Measurements from ENCODE around the gene CHD1L. TPM values are rescaled to one million over a fixed set of nuclear protein-coding genes. Genes with fewer than 3 reads are reported as not detected.
A peak's percentile ranks its signal among the peaks of the same experiment; 100 is the strongest.
"Not testable (repeated sequence)": the region's sequence is repeated elsewhere in the genome, so short reads cannot be mapped to it uniquely, and the experiment has no call there.

The CHD1L gene
- total RNA-seq, 1 donor from 2014 or later = 32.6 TPM

GRCh38 chr1:147267711-147268110 is 25.2 kb downstream of the CHD1L start:
- DNase-seq (ENCODE audit: low spot score) = no peak

- no peak for DNase-seq (ENCODE audit: low spot score)
These were observed 28.2 kb downstream of the CHD1L start for GRCh38 chr1:147270721-147271120.

GRCh38 chr1:147272042-147272441 is 29.6 kb downstream of the CHD1L start:
- DNase-seq (ENCODE audit: low spot score) = no peak

DNA sequence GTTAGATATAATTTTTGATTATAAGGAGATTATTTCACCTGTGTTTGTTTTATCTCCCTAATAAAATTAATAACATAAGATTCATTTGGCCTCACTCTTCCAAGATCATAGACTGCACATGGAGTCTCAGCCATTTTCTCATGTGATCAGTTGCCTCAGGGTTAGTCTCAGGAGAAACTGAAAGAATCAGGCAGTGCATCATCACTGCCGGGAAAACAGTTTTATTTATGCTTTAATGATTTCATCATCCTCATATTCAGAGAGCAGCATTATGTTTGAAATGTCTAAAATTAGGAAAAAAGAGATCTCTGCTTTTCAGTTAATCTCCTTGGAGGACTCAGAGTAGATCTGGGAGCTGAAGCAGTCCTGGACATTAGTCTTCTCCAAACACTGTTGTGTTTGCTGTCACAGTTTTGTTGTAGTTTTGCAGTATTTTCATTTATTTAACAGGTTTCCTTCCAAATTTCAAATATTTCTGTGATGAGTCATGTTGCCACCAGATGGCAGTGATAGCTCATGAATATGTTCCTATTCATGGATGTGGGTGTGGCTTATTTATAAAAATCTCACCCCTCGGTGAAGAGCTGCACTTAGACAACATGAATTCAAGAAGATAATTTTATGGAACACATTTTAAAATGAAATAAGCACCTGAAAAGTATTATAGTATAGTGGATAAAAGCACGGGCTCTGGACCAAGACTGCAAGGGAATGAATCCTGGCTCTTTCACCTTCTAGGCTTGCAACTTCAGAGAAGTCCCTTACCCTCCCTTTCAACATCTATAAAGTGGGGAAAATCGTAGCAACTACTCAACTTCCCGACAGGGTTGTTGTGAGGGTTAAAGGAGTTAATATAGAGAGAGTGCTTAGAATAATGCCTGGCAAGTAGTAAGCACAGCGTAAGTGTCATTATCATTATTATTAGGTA is 31.2 kb downstream of the CHD1L start:
- peak; percentile 19 for DNase-seq (ENCODE audit: low spot score)

DNA sequence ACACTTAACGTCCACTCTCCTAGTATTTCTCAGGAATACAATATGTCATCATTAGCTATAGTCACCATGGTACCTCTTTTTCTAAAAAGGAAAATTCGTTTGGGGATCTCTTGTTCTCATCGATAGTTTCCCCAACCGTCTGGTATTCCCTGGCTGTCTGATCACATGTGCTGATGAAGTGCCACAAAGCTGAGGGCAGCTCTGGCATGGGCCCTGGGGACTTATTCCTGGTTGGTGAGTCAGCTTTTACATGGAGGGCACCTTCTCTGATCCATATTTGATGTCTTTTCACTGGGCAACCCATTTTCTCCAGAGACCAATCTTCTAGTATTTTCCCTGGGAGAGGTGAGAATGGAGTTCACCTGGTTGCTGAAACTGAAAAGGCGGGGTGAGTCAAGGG is 39.5 kb downstream of the CHD1L start:
- no peak for DNase-seq (ENCODE audit: low spot score)

DNA sequence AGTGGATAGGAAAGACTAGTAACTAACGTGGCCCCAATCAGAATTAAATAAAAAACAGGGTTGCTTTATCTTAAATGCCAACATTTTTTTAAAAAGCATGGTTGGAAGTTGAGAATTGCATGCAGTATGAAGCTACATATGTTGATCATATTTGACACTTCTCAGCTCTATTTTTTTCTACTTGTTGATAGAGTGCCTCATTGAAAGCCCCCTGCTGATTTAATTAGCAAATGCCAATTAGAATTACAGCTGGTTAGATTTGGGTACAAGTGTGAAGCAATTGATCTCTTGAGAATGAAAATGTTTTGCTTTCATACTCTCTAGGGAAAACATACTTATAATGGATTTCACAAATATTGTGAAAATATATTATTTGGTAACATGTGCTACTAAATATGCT is 40.5 kb downstream of the CHD1L start:
- no peak for DNase-seq (ENCODE audit: low spot score)

DNA sequence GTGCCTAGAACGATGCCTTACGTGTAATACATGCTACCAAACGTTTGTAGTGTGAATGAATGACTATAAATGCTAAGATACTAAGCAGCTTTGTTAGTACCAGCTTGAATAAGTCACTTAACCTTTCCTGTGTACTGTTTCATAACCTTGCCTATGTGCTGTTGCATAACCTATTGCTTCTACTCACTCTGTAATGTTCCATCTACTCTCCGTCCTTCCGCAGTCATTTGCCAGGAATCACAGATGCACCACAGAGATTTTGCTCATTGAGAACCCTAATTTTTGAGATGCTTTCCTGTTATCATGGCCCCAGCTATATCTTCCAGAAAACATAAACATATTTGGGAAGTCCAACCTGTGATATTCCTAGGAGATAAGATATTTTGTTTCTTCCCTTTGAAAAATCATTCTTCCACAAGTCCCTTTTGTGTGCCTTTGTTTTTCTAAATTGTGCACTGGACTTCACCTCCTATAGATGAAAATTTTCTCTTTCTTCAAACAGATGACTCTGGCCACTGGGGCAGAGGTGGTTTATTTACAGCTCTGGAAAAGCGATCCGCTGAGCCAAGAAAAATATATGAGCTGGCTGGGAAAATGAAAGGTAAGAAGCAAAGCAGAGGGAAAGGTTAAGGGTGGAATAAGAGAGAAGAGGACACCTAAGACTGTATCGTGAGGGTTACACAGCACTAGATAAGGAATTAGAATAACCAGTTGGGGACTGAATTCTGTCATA is 44.8 kb downstream of the CHD1L start:
- no peak for DNase-seq (ENCODE audit: low spot score)

- no peak for DNase-seq (ENCODE audit: low spot score)
These were observed 49.5 kb downstream of the CHD1L start for GRCh38 chr1:147292012-147292411.

GRCh38 chr1:147292631-147293251 is 50.3 kb downstream of the CHD1L start:
- DNase-seq (ENCODE audit: low spot score) = no peak

DNA sequence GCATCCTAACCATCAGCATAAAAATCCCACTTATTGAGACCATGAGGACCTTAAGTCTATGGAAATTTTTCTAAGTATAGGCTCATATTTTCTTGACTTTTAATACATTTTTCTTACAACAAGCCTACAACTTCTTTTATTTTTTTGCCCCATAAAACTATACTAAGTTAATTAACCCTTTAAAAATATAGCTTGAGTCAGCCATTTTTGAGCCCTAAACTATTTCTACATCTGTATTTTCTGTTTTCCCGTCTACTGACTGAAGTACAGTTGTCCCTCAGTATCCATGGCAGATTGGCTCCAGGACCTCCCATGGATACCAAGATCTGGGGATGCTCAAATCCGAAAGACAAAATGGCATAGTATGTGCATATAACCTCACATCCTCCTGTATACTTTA is 55.0 kb downstream of the CHD1L start:
- no peak for DNase-seq (ENCODE audit: low spot score)

DNA sequence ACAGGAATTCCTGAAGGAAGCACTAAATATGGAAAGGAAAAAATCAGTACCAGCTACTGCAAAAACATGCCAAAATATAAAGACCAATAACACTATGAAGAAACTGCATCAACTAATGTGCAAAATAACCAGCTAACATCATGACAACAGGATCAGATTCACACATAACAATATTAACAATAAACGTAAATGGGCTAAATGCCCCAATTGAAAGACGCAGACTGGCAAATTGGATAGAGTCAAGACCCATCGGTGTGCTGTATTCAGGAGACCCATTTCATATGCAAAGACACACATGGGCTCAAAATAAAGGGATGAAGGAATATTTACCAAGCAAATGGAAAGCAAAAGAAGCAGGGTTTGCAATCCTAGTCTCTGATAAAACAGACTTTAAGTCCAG is 63.3 kb downstream of the CHD1L start:
- DNase-seq (ENCODE audit: low spot score) = not testable (repeated sequence)

DNA sequence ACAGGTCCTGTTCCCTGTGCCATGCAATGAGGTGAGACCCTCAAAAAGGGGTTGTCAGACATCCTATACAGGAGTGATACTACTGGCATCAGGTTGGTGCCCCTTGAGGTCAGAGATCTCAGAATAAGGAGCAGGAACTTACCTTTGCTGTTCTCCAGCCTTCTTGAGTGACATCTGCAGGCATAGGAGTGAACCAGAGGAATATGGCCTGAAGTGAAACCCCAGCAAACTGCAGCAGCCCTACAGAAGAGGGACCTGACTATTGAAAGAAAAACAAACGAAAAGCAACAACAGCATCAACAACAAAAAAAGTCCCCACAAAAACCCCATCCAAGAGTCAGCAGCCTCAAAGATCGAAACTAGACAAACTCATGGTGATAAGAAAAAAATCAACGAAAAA is 74.5 kb downstream of the CHD1L start:
- DNase-seq (ENCODE audit: low spot score) = no peak

DNA sequence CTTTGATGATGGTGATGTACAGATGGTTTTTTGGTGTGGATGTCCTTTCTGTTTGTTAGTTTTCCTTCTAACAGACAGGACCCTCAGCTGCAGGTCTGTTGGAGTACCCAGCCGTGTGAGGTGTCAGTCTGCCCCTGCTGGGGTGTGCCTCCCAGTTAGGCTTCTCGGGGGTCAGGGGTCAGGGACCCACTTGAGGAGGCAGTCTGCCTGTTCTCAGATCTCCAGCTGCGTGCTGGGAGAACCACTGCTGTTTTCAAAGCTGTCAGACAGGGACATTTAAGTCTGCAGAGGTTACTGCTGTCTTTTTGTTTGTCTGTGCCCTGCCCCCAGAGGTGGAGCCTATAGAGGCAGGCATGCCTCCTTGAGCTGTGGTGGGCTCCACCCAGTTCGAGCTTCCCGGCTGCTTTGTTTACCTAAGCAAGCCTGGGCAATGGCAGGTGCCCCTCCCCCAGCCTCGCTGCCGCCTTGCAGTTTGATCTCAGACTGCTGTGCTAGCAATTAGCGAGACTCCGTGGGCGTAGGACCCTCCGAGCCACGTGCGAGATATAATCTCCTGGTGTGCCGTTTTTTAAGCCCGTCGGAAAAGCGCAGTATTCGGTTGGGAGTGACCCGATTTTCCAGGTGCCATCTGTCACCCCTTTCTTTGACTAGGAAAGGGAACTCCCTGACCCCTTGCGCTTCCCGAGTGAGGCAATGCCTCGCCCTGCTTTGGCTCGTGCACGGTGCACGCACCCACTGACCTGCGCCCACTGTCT is 84.6 kb downstream of the CHD1L start:
- not testable (repeated sequence) for DNase-seq (ENCODE audit: low spot score)

GRCh38 chr1:147334292-147334691 is 91.8 kb downstream of the CHD1L start:
- no peak for DNase-seq (ENCODE audit: low spot score)

DNA sequence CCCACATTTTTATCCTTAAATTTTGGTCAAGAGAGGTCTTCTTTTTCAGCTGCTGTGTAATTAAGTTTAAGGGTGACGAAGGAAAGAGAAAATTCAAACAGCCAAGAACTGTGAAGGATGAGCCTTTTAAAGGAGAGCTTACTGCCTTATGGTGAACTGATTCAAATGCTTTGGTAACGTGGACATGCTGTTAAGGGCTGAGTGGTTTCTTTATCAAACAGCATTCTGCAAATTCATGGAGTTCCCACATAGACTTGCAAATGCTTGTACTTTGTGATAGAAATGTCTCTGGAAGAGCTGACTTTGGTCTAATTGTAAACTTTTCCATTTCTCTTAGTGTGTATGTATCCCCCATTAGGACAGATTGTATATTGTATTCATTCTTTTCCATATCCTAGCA is 93.8 kb downstream of the CHD1L start:
- no peak for DNase-seq (ENCODE audit: low spot score)

DNA sequence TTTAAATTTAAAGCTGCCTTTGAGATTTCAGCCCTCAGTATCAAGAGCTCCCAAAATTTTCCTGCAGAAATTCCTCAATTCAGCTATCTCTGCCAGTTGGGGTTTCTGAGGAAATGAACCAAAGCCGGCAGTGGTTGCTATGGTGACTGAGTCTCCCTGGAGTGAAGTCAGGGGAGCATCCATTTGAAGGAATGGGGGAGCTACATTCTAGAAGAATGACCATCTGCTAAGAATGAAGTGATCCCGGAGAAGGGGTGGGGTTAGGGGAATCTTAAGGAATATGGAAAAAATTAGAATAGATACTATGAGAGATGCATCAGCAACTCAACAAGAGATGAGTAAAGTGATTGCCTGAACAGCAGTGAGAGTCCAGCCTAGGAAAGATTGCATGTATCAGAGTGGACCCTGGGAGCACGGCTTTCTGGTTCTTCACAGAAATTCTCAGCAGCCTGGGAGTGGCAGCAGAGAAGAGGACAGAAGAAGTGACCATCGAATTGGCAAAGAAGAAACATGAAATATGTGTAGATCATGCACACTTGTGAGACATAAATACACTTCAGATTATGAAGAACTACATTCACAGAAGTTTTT is 94.7 kb downstream of the CHD1L start:
- no peak for DNase-seq (ENCODE audit: low spot score)

DNA sequence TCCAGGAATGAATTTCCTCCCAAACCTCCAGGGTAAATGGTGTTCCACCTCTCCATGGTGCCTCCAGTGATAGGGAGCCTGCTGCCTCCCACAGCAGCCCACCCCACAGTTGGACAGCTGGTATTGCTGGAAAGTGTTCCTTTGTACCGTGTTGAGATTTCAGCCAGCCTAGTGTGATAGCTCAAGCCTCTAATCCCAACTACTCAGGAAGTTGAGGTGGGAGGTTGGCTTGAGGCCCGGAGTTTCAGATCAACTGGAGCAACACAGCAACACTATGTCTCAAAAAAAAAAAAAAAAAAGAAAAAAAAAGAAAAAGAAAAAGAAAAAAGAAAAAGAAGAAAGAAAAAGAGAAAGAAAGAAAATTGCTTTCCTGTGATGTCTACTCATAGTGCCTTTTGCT is 96.1 kb downstream of the CHD1L start:
- DNase-seq (ENCODE audit: low spot score) = no peak

DNA sequence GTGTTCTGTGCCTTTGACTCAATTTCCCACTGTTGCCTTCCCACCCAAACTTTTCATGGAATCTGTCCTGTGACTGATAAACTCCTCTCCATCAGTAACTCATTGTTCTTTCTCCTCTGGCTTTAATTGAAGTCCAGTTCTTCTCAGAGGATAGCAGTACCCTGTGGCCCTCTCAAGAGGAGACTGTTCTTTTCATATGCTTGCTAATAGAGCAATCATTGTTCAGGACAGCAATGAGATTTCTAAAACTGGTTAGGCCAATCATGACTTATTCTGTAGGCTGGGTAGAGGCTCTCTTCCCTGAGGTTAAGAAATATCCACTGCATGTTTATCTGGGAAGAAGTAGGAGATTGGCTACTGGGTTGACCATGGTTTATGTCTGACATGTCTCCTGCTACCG is 98.8 kb downstream of the CHD1L start:
- no peak for DNase-seq (ENCODE audit: low spot score)
